Hepatocyte (in vitro differentiated cells): ENCODE data around the gene PSMG3.

Experiments
- EZH2 ChIP-seq: fragments of 200-600 bp; sonication (generic); IDR thresholded peaks from 2 replicates; pipeline ENCODE4 v1.6.1; 2016; ENCODE audit warnings: antibody characterized with exemption, mild to moderate bottlenecking, borderline replicate concordance
- EZH2phosphoT487 ChIP-seq: fragments of 200-600 bp; sonication (generic); IDR thresholded peaks from one replicate; pipeline ENCODE4 v1.6.1; 2018; ENCODE audit warnings: antibody characterized with exemption, mild to moderate bottlenecking, low read depth, moderate library complexity; ENCODE audit not compliant: unreplicated experiment, severe bottlenecking
- TF ChIP-seq, protein P1 (sequence below): fragments of 200-600 bp; sonication (generic); IDR thresholded peaks from 2 replicates; pipeline ENCODE4 v1.5.1; 2016; ENCODE audit warnings: antibody characterized with exemption, mild to moderate bottlenecking; ENCODE audit not compliant: poor library complexity

DNA sequence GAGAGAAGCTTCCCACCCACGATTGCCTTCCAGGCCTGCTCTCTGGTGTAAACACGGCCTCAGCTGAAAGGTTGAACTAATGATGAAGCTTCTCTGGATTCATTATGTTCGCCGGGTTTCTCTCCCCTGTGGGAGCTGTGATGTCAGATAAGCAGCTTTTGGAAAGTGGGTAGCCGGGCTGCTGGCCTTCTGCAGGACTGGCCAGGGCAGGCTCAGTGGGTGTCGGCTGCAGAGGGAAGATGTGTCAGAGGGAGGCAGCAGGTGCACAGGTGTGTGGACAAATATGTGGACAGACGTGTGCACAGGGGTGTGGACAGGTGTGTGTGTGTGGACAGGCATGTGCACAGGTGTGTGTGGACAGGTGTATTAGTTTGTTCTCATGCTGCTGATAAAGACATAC lies 28.5 kb upstream of the PSMG3 start:
- TF ChIP-seq, protein P1, sequence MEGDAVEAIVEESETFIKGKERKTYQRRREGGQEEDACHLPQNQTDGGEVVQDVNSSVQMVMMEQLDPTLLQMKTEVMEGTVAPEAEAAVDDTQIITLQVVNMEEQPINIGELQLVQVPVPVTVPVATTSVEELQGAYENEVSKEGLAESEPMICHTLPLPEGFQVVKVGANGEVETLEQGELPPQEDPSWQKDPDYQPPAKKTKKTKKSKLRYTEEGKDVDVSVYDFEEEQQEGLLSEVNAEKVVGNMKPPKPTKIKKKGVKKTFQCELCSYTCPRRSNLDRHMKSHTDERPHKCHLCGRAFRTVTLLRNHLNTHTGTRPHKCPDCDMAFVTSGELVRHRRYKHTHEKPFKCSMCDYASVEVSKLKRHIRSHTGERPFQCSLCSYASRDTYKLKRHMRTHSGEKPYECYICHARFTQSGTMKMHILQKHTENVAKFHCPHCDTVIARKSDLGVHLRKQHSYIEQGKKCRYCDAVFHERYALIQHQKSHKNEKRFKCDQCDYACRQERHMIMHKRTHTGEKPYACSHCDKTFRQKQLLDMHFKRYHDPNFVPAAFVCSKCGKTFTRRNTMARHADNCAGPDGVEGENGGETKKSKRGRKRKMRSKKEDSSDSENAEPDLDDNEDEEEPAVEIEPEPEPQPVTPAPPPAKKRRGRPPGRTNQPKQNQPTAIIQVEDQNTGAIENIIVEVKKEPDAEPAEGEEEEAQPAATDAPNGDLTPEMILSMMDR = no peak
- no peak for TF ChIP-seq EZH2
- no peak for TF ChIP-seq EZH2phosphoT487
